Activated effector memory CD4-positive, alpha-beta T cell treated with Interleukin-2 at 50 U/mL for 16 hours (primary cell): Measurements from ENCODE around the gene FRMD4A.

ENCODE experiments used
- DNase-seq: peaks from one replicate; pipeline ENCODE4 v3.0.0-alpha.2; 2020

Gene FRMD4A

GRCh38 chr10:14330388-14331061 lies at the start of gene FRMD4A:
FRMD4A (minus strand) TSS chr10:14330924.
- DNase-seq: no peak

- no peak for DNase-seq
These were observed 49.0 kb upstream of the FRMD4A start for GRCh38 chr10:14379556-14380280.

- no peak for DNase-seq
These were observed 47.8 kb upstream of the FRMD4A start for GRCh38 chr10:14378387-14378960.

- no peak for DNase-seq
These were observed 47.0 kb upstream of the FRMD4A start for GRCh38 chr10:14377591-14378175.

GRCh38 chr10:14374745-14375445 lies 44.2 kb upstream of the FRMD4A start:
- DNase-seq: no peak

- DNase-seq: no peak
These were observed 41.9 kb upstream of the FRMD4A start for GRCh38 chr10:14372606-14373005.

GRCh38 chr10:14371581-14371980 lies 40.9 kb upstream of the FRMD4A start:
- no peak for DNase-seq

GRCh38 chr10:14370894-14371293 lies 40.2 kb upstream of the FRMD4A start:
- no peak for DNase-seq

GRCh38 chr10:14369906-14370305 lies 39.2 kb upstream of the FRMD4A start:
- DNase-seq: no peak

GRCh38 chr10:14366760-14367159 lies 36.0 kb upstream of the FRMD4A start:
- no peak for DNase-seq

- DNase-seq: no peak
These were observed 34.5 kb upstream of the FRMD4A start for GRCh38 chr10:14365266-14365665.

GRCh38 chr10:14362104-14362503 lies 31.4 kb upstream of the FRMD4A start:
- no peak for DNase-seq

- DNase-seq: no peak
These were observed 30.2 kb upstream of the FRMD4A start for GRCh38 chr10:14360961-14361360.

GRCh38 chr10:14360515-14360914 lies 29.8 kb upstream of the FRMD4A start:
- DNase-seq: no peak

GRCh38 chr10:14358886-14359573 lies 28.3 kb upstream of the FRMD4A start:
- no peak for DNase-seq

GRCh38 chr10:14356921-14357320 lies 26.2 kb upstream of the FRMD4A start:
- no peak for DNase-seq

GRCh38 chr10:14355750-14356149 lies 25.0 kb upstream of the FRMD4A start:
- no peak for DNase-seq

- no peak for DNase-seq
These were observed 22.7 kb upstream of the FRMD4A start for GRCh38 chr10:14353291-14353913.

GRCh38 chr10:14350006-14350405 lies 19.3 kb upstream of the FRMD4A start:
- DNase-seq: no peak

- DNase-seq: no peak
These were observed 18.4 kb upstream of the FRMD4A start for GRCh38 chr10:14349081-14349480.

GRCh38 chr10:14345262-14345661 lies 14.5 kb upstream of the FRMD4A start:
- DNase-seq: no peak
